ENCODE measurements around the gene PLCL2.

The PLCL2 gene

DNA sequence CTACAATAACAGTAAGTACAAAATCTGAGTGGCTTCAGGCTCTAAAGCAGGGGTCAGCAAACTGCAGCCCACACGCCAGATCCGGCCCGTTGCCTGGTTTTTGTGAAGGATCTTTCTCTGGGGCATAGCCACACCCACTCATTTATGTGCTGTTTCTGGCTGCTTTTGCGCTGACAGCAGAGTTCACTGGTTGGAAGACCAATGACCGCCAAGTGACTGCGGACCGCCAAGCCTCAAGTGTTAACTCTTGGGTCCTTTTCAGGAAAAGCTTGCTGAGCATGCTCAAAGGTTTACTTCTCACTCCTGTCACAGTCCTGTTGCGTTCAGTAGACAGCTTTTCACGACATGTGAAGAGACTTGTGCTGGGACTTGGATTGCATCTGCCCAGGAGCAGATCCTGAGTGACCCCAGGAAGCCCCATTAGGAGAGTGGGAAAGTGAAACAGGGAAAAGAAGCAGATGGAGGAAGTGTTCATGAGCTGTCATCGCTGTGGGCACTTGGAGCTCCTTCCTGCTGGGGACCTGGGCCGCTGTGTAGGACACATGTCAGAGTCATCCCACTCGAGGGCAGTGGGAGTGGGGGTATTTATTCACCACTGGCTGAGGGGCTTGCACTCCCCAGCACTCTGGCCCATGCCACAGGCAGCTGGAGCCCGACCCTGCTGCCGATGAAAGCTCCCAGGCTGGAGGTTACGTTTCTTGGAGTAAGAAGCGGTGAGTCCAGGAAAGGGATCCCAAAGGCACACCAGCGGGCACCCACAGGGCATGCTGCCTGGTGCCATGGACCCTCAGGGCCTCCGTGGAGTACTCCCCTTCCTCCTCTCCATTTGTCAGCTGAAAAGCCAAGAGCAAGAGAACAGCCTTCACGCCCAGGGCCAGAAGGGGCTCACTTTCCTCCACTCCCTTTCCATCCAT is 249.1 kb downstream of the PLCL2 start:
- TF ChIP-seq, protein P1, sequence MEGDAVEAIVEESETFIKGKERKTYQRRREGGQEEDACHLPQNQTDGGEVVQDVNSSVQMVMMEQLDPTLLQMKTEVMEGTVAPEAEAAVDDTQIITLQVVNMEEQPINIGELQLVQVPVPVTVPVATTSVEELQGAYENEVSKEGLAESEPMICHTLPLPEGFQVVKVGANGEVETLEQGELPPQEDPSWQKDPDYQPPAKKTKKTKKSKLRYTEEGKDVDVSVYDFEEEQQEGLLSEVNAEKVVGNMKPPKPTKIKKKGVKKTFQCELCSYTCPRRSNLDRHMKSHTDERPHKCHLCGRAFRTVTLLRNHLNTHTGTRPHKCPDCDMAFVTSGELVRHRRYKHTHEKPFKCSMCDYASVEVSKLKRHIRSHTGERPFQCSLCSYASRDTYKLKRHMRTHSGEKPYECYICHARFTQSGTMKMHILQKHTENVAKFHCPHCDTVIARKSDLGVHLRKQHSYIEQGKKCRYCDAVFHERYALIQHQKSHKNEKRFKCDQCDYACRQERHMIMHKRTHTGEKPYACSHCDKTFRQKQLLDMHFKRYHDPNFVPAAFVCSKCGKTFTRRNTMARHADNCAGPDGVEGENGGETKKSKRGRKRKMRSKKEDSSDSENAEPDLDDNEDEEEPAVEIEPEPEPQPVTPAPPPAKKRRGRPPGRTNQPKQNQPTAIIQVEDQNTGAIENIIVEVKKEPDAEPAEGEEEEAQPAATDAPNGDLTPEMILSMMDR (IDR thresholded peaks at IDR 0.05; ENCODE audit: low read depth, low read length, poor library complexity, severe bottlenecking): no peak
- TF ChIP-seq EZH2phosphoT487 (IDR thresholded peaks at IDR 0.05; ENCODE audit: borderline replicate concordance, low read length): no peak
- no peak overlapping the region for H3K27ac ChIP-seq (ENCODE audit: low read depth, low read length)

DNA sequence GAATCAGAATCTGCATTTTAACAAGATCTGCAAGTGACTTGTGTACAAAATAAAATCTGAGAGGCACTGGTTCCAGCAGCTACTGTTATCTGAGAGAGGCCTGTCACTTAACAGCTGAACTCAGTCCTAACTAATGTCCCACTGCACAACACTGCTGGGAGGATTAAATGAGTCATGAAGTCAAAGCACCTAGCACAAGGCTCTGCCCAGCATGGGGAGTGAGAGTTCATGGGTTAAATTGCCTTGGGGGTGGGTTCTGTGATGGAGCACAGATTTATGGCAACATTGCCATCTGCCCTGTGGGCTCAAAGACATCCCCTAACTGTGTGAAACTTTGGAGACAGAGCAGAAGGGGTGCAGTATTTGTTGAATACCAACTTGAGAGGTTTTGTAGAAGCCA is 250.9 kb downstream of the PLCL2 start:
- H3K79me2 ChIP-seq (ENCODE audit: control insufficient read depth, low read length): no peaks in the 10 kb centered on the region
- TF ChIP-seq EZH2phosphoT487 (IDR thresholded peaks at IDR 0.05; ENCODE audit: borderline replicate concordance, low read length): no peak
- TF ChIP-seq, protein P1 (IDR thresholded peaks at IDR 0.05; ENCODE audit: low read depth, low read length, poor library complexity, severe bottlenecking): no peak
- H3K27me3 ChIP-seq (ENCODE audit: control insufficient read depth, low read length): no peaks in the 10 kb centered on the region
- H3K27ac ChIP-seq (ENCODE audit: low read depth, low read length): no peak overlapping the region
- H3F3A ChIP-seq (ENCODE audit: control insufficient read depth, insufficient read depth): no peaks in the 10 kb centered on the region
- H3K4me2 ChIP-seq (ENCODE audit: low read length): no peak overlapping the region
- H3K9me3 ChIP-seq (ENCODE audit: control insufficient read depth, insufficient read depth, low read length): no peaks in the 10 kb centered on the region
- H3K4me1 ChIP-seq (ENCODE audit: control insufficient read depth, low read length): no peaks in the 10 kb centered on the region
- H4K20me1 ChIP-seq (ENCODE audit: control insufficient read depth, insufficient read depth, low read depth, low read length): no peaks in the 10 kb centered on the region
- no peaks in the 10 kb centered on the region for H3K9me2 ChIP-seq (replicated peaks; ENCODE audit: control insufficient read depth, low read length)
- H3K36me3 ChIP-seq (ENCODE audit: control insufficient read depth, low read length): no peaks in the 10 kb centered on the region
- no peak overlapping the region for H3K4me3 ChIP-seq (ENCODE audit: low read length)

More for the DNA sequence above, 249.1 kb downstream of the PLCL2 start:
- no peaks in the 10 kb centered on the region for H3K27me3 ChIP-seq (ENCODE audit: control insufficient read depth, low read length)
- no peaks in the 10 kb centered on the region for H3K9me3 ChIP-seq (ENCODE audit: control insufficient read depth, insufficient read depth, low read length)
- H3K36me3 ChIP-seq (ENCODE audit: control insufficient read depth, low read length): no peaks in the 10 kb centered on the region
- H3K79me2 ChIP-seq (ENCODE audit: control insufficient read depth, low read length): no peaks in the 10 kb centered on the region
- H3K9me2 ChIP-seq (replicated peaks; ENCODE audit: control insufficient read depth, low read length): no peaks in the 10 kb centered on the region
- H4K20me1 ChIP-seq (ENCODE audit: control insufficient read depth, insufficient read depth, low read depth, low read length): no peaks in the 10 kb centered on the region
- H3K4me1 ChIP-seq (ENCODE audit: control insufficient read depth, low read length): no peaks in the 10 kb centered on the region
- H3K4me2 ChIP-seq (ENCODE audit: low read length): no peak overlapping the region
- H3K4me3 ChIP-seq (ENCODE audit: low read length): no peak overlapping the region
- no peaks in the 10 kb centered on the region for H3F3A ChIP-seq (ENCODE audit: control insufficient read depth, insufficient read depth)

DNA sequence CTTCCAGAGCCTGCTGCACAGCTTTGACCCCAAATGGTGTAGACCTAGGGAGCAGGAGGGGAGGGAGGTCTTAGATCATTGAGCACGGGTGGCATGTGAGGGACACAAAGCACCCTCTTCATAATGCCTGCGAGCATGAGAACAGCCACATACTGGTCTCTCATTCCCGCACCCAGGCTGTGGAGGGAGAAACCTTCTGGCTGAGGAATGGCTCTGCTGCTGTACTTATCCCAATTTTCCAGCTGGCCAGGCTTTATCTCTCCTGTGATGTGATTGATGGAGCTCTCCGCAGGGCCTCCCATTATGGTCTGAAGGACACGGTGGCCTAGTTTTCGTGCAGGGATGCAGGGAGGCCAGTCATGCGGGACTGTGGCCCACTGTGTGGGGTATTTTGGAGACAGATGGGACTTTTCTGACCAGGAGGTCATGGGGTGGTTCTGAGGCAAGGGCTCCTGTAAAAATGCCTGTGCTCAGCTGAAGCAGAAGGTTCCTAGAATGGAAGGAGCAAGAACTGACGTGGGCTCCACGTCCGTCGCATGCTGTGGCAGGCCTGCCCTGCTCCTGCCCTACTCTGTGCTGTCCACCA is 251.5 kb downstream of the PLCL2 start:
- no peaks in the 10 kb centered on the region for H3K9me2 ChIP-seq (replicated peaks; ENCODE audit: control insufficient read depth, low read length)

More for the DNA sequence above, 251.5 kb downstream of the PLCL2 start:
- no peaks in the 10 kb centered on the region for H3K4me1 ChIP-seq (ENCODE audit: control insufficient read depth, low read length)
- H3K27ac ChIP-seq (ENCODE audit: low read depth, low read length): no peak overlapping the region
- no peaks in the 10 kb centered on the region for H3F3A ChIP-seq (ENCODE audit: control insufficient read depth, insufficient read depth)
- H3K9me3 ChIP-seq (ENCODE audit: control insufficient read depth, insufficient read depth, low read length): no peaks in the 10 kb centered on the region
- no peaks in the 10 kb centered on the region for H4K20me1 ChIP-seq (ENCODE audit: control insufficient read depth, insufficient read depth, low read depth, low read length)
- H3K4me3 ChIP-seq (ENCODE audit: low read length): no peak overlapping the region
- H3K4me2 ChIP-seq (ENCODE audit: low read length): no peak overlapping the region
- H3K36me3 ChIP-seq (ENCODE audit: control insufficient read depth, low read length): no peaks in the 10 kb centered on the region
- no peaks in the 10 kb centered on the region for H3K27me3 ChIP-seq (ENCODE audit: control insufficient read depth, low read length)
- H3K79me2 ChIP-seq (ENCODE audit: control insufficient read depth, low read length): no peaks in the 10 kb centered on the region
- TF ChIP-seq EZH2phosphoT487 (IDR thresholded peaks at IDR 0.05; ENCODE audit: borderline replicate concordance, low read length): no peak
- TF ChIP-seq, protein P1 (IDR thresholded peaks at IDR 0.05; ENCODE audit: low read depth, low read length, poor library complexity, severe bottlenecking): no peak
